ENCODE measurements around the gene MYO10.
"Not testable (repeated sequence)": the region's sequence is repeated elsewhere in the genome, so short reads cannot be mapped to it uniquely, and the experiment has no call there.

The MYO10 gene

DNA sequence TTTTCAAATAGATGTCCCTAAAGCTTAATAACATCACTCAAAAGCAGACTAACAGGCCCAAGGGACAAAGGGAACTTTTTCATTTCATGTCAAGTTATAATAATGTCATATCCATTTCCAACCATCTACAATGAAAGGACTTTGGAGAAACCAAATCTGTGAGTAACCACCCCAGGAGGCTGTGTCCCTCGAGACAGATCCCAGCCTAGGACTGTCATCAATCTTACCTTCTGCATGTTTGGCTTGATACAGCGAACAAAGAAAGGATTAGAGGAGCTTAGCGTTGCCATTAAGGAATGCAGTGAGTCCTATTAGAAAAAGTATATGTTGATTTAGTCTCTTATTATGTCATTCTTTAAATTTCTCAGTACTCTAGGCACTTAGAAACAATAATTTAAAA is 181.5 kb downstream of the MYO10 start:
- in situ Hi-C loops (cut with MboI; ENCODE audit: low sequenced_read_pairs) = no loop called here

- in situ Hi-C loops (cut with MboI; ENCODE audit: low sequenced_read_pairs) = no loop called here
These were observed 182.0 kb downstream of the MYO10 start for GRCh38 chr5:16754086-16754485.

DNA sequence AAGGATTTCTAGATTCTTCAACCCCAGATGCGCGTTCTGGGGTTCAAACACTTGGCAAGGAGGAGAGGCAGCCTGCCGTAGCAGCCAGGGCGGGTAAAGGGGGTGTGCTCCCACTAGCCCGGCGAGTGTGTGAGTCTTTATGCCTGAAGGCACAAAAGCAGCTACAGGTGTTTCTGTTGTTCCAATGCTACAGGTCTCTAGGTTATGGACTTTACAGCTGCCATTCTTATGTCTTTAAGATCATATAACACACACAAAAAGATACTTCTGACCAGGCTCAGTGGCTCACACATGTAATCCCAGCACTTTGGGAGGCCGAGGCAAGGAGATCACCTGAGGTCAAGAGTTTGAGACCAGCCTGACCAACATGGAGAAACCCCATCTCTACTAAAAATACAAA is 185.6 kb downstream of the MYO10 start:
- in situ Hi-C loops (cut with MboI; ENCODE audit: low sequenced_read_pairs) = no loop called here

GRCh38 chr5:16749626-16750025 is 186.5 kb downstream of the MYO10 start:
- in situ Hi-C loops (cut with MboI; ENCODE audit: low sequenced_read_pairs) = no loop called here

DNA sequence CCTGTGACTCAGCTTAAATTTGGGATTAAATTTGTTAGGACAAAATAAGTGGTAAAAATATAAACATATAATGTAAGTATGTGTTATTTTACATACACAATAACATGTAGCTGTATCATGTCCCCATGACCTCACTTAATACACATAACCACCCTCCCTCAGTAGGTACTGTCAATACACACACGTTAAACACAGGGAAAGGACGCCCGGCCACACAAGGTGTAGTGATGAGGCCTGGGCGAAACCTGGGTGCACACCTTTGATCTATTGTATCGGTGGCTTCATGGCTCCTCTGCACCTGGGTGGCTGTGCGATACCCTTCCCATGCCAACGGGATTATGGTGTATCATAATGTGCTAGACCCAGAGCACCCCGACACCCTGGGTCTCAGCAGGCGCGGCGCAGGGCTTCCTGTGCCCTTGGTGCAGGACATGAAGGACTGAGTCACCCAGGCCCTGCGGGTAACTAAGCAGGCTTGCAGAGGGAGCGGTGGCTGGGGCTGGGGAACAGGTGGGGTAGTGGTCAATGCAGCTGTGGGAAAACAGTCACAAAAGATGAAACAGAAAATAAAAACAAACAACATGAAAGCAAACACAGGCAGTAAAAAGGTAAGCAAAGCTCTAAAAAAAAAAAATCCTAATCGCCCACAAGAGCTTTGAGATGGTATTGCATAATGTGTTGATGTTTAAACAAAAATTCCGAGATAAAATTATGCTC is 191.8 kb downstream of the MYO10 start:
- in situ Hi-C loops (cut with MboI; ENCODE audit: low sequenced_read_pairs) = no loop called here

DNA sequence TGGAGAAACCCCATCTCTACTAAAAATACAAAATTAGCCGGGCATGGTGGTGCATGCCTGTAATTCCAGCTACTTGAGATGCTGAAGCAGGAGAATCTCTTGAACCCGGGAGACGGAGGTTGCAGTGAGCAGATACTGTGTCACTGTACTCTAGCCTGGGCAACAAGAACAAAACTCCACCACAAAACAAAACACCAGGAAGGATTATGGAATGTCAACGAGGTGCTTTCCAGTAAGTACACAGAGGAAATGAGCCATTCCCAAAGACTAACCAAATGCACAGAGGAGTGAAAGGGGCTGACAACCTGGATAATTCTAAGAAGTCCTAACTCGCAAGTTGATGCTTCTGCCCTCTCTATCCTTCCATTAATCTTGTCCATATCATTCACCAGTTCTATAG is 193.2 kb downstream of the MYO10 start:
- in situ Hi-C loops (cut with MboI; ENCODE audit: low sequenced_read_pairs) = no loop called here

DNA sequence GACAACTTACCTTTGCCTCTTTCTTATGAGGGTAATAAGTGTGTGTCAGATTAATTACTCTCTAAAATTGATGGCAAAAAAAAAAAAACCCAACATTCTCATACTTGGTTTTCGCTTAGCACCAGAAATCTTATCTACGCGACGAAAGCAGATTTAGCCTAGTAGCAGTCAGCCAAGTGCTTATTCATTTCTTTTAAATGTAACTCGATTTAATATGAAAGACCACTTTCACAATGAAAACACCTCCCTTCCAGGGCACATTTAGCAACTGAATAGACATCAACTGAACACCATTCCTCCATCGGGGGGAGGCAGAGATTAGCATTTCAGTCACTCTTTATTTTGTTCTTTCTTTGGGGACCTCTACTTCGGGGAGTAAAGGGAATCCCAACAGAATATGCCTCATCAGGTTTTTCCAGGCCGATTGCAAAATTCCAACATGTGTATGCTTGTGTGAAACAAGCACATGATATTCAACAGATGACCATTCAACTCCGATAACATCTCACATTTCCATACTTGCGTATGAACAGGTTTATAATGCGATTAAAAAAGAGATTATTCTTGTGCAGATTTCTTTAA is 195.2 kb downstream of the MYO10 start:
- in situ Hi-C loops (cut with MboI; ENCODE audit: low sequenced_read_pairs) = no loop called here

DNA sequence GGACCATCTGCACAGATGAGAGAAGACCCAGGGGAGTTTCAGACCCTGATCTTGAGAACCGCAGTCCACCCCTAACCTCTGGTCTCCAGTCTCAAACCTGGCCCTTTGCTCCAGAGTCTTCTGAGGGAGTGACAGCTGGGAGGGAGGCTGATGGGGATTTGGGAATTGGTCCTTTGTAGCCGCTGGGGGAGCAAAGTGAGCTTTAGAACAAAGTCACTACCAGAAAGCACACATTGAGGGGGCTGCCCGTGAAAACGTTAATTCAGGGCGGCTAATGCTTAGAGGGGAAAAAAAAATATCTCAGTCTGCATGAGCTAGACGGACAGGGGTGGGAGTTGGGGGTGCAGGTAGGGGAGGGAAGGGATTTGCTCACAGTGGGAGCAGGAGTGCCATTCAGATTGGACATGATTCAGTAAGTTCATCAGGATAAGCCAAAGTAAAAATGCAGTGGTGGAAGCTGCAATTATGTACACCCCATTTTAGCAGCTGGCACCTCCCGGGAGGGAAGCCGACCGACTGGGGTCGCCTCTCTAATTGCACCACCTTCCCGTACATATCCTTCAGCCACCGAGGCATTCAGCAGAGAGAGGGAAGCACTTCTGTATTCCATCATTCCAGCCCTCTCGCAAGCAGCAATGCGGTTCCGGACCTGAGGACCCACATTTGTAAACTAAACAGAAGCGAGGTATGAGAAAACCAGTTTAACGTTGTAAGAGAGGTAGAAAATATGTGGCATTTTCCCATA is 195.8 kb downstream of the MYO10 start:
- in situ Hi-C loops (cut with MboI; ENCODE audit: low sequenced_read_pairs) = no loop called here

GRCh38 chr5:16738393-16738792 is 197.7 kb downstream of the MYO10 start:
- in situ Hi-C loops (cut with MboI; ENCODE audit: low sequenced_read_pairs) = not testable (repeated sequence)

GRCh38 chr5:16737620-16738364 is 198.3 kb downstream of the MYO10 start:
- in situ Hi-C loops (cut with MboI; ENCODE audit: low sequenced_read_pairs) = no loop called here

- in situ Hi-C loops (cut with MboI; ENCODE audit: low sequenced_read_pairs) = no loop called here
These were observed 198.9 kb downstream of the MYO10 start for GRCh38 chr5:16737209-16737608.

GRCh38 chr5:16736158-16736995 is 199.7 kb downstream of the MYO10 start:
- in situ Hi-C loops (cut with MboI; ENCODE audit: low sequenced_read_pairs) = no loop called here

DNA sequence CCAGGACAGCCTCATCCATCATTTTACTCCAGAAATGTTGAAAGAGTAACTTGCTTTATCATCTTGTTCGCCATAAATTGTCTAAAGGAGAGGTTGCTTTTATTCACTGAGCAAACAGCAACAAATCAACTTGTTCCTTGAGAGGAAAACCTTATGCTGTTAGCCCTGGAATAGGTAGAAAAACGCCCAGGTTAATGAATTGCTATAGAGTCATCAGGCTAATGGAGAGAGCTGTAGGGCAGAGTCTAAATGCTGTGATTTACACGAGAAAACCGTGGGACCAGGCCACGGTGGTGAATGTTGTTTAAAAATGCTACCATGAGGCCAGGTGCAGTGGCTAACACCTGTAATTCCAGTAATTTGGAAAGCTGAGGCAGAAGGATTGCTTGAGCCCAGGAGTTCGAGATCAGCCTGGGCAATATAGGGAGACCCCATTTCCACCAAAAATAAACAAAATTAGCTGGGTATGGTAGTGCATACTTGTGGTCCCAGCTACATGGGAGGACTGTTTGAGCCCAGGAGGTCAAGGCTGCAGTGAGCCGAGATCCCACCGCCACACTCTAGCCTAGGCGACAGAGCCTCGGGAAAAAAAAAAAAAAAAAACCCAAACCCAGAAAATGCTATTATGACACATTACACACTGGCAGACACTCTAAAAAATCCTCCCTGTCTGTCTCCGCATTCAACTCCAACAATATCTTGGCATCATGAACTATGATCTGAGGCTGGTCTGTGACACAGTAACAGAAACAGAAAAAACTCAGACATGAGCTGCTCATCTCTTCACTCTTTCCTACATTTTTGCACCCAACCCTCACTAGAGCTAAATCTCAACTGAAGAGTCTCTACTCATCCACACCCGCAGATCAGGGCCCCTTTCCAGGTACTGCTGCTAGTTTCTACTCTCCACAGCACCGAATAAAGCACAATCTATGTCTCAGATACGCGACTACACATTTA is 200.7 kb downstream of the MYO10 start:
- in situ Hi-C loops (cut with MboI; ENCODE audit: low sequenced_read_pairs) = no loop called here

DNA sequence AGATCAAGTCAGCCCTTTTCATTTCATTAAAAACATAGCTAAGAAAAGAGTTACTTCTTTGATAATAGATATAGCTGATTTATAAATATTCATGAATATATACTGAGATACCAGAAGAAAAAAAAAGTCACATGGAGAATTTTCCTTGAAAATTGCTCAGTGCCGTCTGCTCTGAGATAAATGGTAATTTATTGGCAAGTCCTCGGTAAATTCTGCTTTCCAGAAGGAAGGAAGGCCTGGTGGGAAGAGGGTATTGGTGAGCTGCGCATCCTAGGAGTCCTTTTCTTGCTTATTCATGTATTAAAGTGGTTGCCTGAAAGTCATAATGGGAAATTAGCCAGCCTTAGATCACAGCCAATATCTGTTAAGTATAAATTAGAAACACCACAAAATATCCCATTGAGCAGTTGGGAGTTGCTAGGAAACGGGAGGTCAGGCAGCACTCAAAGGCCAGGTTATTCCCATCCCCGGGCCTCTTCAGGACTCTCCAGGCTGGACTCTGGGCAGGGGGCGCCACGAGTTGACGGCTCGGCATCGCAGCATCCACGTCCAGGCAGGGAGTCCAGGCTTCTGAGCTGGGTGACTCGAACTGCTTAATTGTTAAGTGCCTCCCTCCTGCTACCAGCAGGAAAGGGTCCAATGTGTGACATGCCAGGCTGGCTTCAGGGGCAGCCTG is 202.6 kb downstream of the MYO10 start:
- in situ Hi-C loops (cut with MboI; ENCODE audit: low sequenced_read_pairs) = no loop called here

- in situ Hi-C loops (cut with MboI; ENCODE audit: low sequenced_read_pairs) = no loop called here
These were observed 203.7 kb downstream of the MYO10 start for GRCh38 chr5:16732356-16732755.

DNA sequence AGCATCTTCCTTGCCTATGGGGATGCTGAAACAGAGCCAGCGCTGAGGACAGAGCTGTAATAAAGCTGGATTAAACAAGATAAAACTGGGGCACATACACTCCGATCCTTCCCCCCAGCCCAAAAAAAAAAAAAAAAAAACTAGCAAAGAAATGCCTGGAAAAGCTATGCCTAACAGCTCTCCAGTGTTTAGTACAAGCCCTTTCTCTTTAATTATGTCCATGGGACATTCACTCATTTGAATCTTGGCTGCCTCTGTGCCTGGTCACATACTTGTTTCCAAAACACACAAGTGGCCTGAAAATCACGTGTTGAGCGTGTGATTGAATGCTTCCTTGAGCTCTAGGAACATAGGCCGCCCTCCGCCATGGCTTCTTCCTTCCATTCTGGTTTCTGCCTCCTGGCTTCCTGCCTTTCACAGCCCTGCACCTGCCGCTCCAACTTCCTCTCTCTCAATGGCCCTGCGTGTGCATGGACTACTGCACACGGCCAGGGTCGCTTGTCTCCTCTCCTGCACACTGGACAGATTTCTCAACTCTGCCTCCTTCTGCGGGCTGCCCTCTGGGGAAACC is 208.2 kb downstream of the MYO10 start:
- in situ Hi-C loops (cut with MboI; ENCODE audit: low sequenced_read_pairs) = no loop called here

DNA sequence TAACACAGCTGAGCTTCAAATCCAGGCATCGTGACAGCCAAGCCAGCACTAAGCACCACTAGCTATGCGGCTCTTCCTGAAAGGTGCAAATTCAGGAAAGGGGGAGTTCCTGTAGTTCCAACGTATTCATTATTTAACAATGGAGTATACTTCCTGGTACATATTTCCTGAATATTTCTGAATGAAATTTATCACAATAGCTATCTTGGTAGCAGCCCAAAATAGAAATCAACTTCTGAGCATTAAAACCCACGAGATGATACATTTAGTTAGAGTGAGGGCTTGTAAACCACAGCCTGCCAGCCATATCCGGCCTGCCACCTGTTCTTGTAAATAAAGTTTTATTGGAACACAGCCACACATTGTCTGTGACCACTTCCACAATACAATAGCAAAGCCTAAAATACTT is 209.5 kb downstream of the MYO10 start:
- in situ Hi-C loops (cut with MboI; ENCODE audit: low sequenced_read_pairs) = no loop called here

DNA sequence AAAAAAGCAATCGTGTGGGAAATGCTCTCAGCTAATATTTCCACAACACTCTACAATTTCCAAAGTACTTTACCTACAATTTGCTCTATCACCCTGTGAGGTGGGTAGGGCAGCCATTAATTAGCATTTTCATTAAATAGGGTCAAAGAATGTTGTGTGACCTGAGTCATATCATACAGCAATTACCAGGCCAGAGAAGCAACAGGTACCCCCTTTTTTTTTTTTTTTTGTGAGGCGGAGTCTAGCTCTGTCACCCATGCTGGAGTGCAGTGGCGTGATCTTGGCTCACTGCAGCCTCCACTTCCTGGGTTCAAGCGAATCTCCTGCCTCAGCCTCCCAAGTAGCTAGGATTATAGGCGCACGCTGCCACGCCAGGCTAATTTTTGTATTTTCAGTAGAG is 210.5 kb downstream of the MYO10 start:
- in situ Hi-C loops (cut with MboI; ENCODE audit: low sequenced_read_pairs) = no loop called here

GRCh38 chr5:16723821-16724220 is 212.3 kb downstream of the MYO10 start:
- in situ Hi-C loops (cut with MboI; ENCODE audit: low sequenced_read_pairs) = no loop called here
